HG03135 (cell line): Measurements from ENCODE around the gene PLXDC1.
"Not testable (repeated sequence)": the region's sequence is repeated elsewhere in the genome, so short reads cannot be mapped to it uniquely, and the experiment has no call there.

ENCODE experiments used
- ATAC-seq: cut with Tn5 transposase; IDR thresholded peaks from one replicate; pipeline ENCODE4 v1.9.1; 2021; ENCODE audit warnings: mild to moderate bottlenecking, moderate library complexity; ENCODE audit not compliant: unreplicated experiment

Gene PLXDC1

DNA sequence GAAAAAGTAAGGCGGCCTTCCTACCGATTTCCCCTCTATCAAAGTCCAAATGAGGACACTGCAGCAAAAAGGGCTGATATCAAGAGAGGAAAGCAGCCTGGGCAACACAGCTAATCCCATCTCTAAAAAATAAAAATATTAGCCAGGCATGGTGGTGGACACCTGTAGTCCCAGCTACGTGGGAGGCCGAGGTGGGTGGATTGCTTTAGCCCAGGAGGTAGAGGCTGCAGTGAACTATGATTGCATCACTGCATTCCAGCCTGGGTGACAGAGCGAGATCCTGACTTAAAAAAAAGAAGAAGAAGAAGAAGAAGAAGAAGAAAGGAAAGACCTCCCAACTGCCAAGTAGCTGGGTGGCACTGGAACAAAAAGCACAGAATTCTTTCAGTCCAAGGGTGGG, 31.6 kb upstream of the PLXDC1 start:
- no peak for ATAC-seq

DNA sequence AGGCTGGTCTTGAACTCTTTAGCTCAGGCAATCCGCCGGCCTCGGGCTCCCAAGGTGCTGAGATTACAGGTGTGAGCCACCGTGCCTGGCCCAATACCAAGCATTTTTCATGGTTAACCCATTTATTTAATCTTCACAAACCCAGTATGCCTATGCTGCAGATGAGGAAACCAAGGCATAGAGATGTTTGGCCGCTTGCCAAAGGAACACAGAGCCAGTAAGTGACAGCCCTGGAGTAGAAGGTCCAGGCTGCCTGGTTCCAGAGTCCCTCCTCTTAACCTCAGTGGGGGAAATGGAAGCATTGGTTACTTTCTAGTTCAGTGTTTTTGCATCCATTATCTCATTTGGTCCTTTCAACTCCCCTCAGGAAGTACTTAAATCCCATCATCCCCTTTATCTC, 29.9 kb upstream of the PLXDC1 start:
- no peak for ATAC-seq

DNA sequence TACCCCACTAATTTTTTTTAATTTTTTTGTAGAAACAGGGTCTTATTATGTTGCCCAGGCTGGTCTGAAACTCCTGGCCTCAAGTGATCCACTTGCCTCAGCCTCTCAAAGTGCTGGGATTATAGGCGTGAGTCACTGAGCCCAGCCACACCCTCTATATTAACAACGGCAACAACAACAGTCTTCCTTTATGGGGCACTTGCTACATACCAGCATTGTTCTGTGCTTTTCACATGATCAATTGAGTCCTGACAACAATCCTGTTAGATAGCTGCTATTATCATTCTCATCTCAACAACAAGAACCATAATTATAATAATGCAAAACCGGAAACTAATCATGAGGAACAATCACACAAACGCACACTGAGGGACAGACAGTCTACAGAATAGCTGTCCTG, 27.1 kb upstream of the PLXDC1 start:
- ATAC-seq = no peak

DNA sequence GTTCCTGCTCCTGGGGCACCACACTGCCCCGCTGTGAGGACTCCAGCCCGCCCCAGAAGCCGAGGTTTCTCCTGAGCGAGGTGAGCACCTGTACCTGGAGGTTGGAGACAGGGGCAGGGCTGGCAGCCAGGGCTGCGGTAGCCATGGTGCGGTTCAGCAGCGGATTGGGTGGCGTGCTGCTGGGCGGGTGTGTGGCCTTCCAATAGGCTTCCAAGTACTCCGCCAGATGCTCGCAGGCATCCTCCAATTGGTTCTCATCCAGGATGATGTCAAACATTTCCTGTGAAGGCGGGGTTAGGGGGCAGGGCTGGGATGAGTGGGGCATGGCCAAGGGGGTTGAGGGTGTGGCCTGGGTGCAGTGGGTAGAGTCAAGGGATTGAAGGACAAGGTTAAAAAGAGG, 25.8 kb upstream of the PLXDC1 start:
- ATAC-seq = no peak

DNA sequence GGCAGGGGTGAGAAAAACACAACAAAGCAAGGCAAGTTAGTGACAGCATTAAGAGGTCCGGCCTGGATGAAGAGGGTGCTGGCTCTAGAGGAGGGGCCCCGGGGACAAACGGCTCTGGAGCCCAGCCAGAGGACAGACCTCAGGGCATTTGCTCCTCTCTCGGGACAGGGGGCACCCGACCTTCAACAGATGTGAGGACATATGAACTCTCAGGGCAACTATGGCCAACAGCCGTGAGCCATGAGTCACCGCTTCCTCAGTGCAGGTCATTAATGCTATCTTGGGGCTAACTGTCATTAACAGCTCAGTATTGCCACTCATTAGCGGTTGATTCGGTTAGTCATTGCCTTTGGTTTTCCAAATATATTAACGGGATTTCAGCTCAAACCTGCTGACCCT, 24.3 kb upstream of the PLXDC1 start:
- no peak for ATAC-seq

DNA sequence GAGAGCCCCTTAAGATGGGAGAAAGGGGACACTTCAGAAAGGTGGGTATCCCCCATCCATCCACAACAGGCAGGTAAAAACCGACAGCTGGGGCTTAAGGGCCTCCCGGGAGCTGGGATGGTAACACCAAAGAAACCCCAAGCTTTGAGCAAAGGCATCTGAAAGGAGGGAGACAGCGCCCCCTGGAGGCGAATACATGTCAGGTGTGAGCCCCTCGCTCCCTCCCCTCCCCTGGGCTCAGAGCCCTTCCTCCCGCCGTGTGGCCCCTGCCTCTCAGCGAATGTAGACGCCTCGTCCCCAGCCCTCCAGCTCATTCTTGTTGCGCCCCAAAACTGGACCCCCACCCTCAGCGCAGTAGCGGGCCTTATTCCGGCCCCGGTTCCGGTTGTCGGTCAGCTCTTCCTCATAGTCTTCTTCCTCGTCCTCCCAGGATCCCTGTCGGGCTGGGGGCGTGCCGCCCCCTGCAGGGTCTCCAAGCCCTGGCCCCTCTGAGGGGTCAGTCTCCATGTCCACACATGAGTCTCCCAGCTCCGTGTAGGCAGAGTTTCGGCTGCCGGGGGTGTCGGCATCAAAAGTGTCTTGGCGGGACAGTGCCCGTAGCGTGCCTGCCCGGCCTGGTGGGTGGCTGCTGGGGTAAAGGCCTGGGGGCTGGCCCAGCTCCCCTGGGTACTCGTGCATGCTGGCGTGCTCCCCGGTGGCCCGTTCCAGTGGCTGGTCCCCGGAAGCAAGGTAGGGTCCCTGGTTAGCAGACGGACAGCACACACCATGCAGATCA, 23.7 kb upstream of the PLXDC1 start:
- ATAC-seq = no peak

DNA sequence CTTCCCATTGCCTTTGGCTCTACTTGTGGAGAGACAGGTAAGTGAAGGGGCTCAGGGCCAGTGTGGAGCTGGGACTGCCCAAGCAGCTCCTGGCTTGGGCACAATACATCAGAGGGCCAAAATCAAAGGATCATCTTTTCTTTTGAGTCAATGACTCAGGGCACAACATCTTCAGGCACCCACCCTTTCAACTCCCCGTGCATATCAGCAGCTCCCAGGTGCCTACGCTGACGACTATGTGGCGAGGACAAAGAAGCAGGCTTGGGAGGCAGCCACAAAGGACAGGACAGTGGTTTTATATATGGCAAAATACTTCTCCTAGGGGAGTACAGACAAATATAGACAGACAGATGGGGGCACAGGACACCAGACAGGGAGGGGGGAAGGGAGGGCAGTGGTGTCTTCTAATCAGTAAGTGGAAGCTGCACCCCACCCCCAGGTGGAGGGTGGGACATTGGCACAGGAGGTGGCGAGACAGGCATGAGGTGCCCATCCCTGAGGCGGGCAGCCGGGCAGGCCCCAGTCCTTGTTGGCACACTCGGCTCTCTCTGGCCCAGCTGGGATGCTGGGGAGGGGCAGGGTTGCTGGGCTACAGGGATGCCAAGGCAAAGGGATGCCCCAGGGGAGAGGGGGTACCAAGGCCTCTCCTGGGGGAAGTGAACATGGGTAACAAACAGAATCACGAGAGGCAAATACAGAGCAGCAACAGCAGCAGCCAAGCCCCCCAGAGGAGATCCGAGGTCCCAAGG, 22.3 kb upstream of the PLXDC1 start:
- ATAC-seq = no peak

DNA sequence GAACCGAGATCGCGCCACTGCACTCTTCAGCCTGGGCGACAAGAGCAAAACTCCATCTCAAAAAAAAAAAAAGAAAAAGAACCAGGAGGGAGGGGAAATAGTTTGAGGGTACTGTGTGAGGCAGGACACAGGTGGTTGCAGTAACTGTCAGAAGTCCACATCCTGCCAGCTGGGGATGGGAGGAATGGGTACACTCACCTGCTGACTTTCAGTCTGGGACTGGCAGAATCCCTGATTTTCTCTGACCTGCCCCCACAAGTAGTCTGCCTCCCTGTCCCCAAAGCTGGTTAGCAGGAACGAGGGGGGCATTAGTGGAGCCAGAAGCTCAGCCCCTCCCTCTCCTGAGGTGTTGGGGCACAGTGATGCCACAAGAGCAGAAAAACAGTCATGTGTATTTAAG, 21.6 kb upstream of the PLXDC1 start:
- ATAC-seq = no peak

DNA sequence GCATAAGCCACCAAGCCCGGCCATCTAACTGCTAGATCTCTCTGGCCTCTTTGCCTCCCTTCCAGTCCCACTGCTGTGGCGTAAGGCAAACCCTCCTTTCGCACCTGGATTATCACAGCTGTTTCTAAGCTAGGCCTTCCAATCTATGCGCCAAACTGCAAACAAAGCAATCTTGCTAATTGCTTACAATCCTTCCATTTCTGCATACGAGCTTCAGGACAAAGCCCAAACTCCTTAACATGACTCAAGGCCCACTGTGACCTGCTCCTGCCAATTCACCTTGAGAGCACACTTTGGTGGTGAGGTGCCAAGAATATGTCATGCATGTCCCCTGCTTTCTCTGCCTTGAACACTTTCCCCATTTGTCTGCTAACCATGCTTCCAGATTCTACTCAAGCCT, 20.5 kb upstream of the PLXDC1 start:
- no peak for ATAC-seq

DNA sequence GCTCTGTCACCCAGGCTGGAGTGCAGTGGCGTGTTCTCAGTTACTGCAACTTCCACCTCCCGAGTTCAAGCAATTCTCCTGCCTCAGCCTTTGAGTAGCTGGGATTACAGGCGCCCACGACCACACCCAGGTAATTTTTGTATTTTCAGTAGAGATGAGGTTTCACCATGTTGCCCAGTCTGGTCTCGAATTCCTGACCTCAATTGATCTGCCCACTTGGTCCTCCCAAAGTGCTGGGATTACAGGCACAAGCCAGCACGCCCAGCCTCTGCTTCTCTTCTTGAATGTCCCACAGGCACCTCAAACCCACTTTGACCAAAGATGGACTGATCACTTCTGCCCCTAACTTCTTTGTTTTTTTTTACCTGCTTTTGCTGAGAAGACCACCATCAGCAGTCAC, 19.1 kb upstream of the PLXDC1 start:
- no peak for ATAC-seq

DNA sequence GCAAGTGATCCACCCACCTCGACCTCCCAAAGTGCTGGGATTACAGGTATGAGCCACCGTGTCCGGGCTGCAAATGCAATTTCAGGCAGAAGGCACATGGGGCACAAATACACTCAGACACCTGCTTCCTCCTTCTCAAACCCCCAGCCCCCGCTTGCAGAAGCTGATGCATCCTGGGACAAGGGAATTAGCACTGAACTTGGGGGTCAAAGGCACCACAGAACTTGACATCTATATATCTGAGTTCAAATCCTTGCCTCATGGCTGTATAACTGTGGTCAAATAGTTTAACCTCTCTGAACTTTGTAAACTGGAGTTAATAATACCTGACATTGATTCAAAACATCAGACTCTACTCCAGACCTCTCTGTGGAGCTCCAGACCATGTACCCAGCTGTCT, 18.7 kb upstream of the PLXDC1 start:
- ATAC-seq = no peak

DNA sequence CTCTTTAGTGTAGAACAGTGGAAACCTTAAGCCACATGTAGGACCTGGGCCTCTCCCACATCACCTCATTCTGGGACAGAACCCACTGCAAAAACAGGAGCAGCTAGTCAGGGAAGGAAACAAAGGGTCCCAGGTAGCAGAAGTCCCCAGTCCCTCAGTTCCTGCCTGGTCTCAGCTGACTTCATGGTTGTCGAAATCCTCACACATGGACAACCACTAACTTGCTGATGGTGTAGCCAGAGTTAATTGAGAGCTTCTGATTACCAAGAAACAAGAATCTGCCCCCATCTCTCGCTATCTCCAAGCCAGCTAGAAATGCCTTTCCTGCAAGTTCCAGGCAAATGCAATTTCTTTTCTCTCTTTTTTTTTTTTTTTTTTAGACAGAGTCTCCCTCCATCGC, 18.1 kb upstream of the PLXDC1 start:
- ATAC-seq = no peak

DNA sequence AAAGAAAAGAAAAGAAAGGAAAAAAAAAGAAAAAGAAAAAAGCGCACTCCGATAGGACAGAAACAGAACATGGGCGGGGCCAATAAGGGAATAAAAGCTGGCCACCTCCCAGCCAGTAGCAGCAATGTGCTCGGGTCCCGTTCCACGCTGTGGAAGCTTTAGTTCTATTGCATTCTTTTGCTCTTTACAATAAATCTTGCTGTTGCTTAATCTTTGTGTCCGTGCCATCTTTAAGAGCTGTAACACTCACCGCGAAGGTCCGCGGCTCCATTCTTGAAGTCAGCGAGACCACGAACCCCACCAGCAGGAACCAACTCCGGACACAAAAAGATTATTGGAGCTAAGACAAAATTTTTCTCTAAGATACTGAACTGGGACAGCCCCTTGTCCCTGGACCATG, 17.7 kb upstream of the PLXDC1 start:
- ATAC-seq = no peak

DNA sequence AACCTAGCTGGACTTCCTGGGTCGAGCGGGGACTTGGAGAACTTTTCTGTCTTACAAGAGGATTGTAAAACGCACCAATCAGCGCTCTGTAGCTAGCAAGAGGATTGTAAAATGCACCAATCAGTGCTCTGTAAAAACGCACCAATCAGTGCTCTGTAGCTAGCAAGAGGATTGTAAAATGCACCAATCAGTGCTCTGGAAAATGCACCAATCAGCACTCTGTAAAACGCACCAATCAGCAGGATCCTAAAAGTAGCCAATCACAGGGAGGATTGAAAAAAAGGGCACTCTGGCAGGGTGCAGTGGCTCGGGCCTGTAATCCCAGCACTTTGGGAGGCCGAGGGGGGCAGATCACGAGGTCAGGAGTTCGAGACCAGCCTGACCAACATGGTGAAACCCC, 17.1 kb upstream of the PLXDC1 start:
- not testable (repeated sequence) for ATAC-seq

DNA sequence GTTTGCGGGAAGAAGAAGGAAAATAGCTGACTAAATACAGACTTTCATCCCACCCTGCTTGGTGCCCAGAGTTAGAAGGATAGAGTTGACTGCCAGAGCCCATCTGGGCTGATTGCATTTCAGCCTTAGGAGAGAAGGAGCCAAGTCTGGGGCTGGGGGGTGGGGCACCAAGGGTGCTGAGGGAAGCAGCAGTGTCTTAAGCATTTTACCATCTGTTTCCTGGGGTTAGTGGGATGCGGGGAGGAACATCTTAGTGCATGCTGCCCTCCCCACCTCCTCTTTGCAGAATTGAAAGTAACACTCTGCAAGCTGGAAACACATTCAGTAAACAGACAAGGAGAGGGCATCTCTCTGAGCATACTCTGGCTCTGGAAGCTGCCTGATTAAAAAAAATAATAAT, 16.0 kb upstream of the PLXDC1 start:
- no peak for ATAC-seq

DNA sequence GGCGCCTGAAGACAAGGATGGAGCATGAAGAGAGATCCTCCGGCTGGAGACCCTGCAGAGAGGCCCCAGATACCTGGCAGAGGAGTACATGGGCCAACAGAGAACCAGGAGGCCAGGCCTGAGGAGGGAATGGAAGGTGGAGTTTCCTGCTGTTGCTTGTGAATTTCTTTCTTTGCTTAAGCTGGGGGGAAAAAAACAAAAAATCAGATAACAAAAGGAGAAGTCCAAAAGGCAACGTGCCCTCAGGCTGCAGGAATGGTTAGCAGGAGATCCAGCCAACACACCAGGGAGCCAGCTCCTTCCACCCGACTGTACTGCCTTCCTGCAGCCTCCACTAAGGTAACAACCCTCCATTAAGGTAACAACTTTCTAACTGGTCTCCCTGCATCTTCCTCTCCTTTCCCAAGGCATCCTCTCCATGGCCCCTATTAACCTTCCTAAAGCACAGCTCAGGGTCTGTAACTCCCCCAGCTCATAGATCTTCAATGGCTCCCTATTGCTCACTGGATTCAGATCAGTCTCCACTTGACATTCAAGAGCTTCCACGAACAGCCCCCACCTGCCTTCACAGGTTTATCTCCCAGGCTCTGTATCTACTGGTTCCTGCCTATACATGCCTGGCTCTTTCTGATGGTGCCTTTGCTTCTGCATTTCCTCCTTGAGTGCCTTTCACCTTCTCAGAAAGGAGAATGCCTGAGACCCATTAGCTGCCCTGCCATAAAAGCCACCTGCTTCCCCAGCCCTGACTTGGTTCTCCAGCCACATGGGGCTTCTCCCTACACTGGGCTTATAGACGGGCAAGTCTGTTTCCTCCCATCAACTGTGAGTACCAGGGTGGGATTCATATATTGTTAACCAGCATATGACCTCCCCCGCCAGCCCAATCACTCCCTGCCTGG, 15.2 kb upstream of the PLXDC1 start:
- ATAC-seq = no peak

DNA sequence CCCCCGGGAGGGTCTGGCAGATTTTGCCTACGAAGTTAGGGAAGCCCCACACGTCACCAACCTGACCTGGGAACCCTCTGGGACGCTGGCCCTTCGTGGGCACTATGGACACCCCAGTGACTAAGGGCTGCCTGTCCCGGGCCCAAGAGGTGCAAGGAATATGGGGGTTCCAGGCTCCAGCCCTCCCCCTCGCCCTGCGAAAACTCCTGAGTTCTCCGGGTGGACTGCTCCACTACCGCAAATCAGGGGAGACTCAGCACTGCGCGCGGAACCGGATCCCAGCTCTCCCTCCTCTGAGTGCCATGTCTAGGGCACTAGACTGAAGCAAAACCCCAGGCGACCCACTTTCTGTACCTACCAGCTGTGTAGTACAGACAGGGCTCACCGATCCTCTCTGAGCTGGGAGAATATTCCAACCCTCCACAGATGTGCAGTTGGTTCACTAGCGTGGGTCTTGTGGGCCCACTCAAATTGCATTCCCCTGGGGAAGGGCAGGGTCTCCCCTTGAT, 14.5 kb upstream of the PLXDC1 start, which contains the start of gene ARL5C:
Gene ARL5C (minus strand): TSS at position 321 of the 509 bp plus-strand sequence. CDS start 401 bp downstream, outside the sequence.
- ATAC-seq = no peak

DNA sequence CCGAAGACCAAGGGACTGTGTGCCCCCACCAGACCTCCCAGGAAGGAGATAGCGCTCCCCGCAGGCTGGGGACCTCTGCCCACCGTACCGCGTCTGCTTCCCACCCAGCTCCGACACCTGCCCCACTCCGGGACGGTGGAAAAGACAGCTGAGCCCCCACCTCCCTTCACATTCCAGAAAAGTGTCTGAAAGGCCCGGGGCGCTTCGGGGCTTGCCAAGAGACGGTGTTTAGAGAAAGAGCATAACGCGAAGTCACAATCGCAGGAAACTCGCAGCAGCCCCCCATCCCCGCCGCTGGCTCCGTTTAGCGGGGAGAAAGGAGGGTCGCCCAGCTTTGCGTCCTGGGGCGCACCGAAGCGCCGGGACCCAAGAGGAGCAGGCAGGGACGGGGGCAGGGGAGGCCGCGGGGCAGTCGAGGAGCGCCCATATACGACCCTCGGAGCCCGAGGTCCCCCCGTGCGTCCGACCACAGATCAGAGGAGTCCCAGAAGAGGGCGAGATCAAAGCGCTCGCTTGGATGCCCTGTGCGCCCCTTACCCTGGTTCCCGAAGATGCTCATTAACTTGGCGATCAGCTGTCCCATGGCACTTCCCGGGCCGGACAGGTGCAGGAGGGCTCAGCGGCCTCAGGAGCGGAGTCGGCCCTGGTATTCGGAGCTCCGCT, 13.9 kb upstream of the PLXDC1 start:
- no peak for ATAC-seq

DNA sequence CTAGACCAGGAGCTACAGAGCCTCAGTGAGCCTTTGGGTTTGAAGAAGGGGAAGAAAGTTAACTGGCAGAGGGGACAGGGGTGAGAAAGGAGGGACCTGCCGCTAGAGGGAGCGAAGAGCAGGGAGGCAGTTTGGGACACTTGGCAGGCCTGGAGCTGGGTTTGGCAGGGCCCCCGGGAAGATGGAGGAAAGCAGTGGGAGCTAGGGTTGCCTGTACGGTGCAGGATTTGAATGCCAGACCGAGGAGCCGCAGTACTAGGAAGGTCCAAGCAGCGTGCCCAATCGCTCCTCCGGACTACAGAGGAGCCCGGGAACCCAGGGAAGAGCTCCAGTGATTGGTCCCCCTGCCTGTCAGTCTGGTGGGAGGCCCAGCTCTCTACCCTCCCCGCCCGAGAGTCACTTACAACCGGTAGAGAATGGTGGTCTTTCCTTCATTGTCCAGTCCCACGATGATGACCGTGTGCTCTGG, 13.3 kb upstream of the PLXDC1 start:
- ATAC-seq = peak; percentile 78

DNA sequence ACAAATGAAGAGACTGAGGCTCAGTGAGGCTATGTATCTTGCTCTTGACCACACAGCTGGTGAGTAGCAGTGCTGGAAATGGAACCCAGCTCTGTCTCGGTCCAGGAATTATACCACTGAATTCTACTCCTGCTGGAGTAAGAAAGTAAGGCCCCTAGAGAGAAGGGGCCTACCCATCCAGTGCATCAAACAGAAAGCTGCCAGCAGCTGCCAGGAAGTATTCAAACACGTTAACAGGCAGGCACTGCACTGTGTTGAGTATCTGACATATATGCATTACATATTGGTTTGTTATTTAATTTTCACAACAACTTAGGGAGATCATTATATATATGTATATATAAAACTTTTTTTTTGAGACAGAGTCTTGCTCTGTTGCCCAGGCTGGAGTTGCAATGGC, 10.5 kb upstream of the PLXDC1 start:
- ATAC-seq = no peak

DNA sequence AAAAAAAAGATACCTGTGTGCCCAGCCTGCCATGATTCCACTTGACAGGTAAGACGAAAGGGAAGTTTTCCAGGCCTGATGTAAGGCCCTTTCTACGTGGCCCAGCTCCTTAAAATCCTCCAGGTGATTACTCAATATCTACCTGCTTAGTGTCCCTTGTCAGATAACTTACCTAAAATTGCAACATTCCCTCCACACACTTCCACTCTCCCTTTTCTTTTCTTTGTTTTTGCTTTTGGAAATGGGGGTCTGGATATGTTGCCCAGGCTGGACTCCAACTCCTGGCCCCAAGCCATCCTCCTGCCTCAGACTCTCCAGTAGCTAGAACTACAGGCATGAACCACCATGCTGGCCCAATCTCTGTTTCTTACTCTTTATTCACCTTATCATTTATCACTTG, 7.2 kb upstream of the PLXDC1 start:
- no peak for ATAC-seq
